HEK293T (cell line): ENCODE measurements around the gene TPRX2.

Experiments used
- CTCF ChIA-PET: fragments of 350-600 bp; formaldehyde crosslinking; extraction: SDS; loops from one replicate; lab custom pipeline; 2021; ENCODE audit warnings: antibody characterized with exemption, inconsistent platforms; lab: Yijun Ruan, JAX
- POLR2A ChIA-PET: fragments of 350-600 bp; formaldehyde crosslinking; extraction: SDS; loops from one replicate; lab custom pipeline; 2020; ENCODE audit warnings: antibody characterized with exemption, inconsistent platforms; lab: Yijun Ruan, JAX
- DNase-seq: peaks from one replicate; pipeline ENCODE4 v3.0.0; 2012; ENCODE audit warnings: mixed read lengths; ENCODE audit errors: extremely low spot score
- ARNT ChIP-seq: fragments of 450-650 bp; IDR thresholded peaks from 2 replicates; pipeline ENCODE4 v1.6.1; 2017; ENCODE audit warnings: mild to moderate bottlenecking
- BHLHE40 ChIP-seq: fragments of 450-650 bp; IDR thresholded peaks from 2 replicates; pipeline ENCODE4 v1.6.1; 2016; ENCODE audit warnings: mild to moderate bottlenecking, moderate library complexity, borderline replicate concordance
- CTBP1 ChIP-seq: fragments of 450-650 bp; IDR thresholded peaks from 2 replicates; pipeline ENCODE4 v1.6.1; 2016; ENCODE audit warnings: borderline replicate concordance
- ELF4 ChIP-seq: fragments of 450-650 bp; IDR thresholded peaks from 2 replicates; pipeline ENCODE4 v1.6.1; 2017; ENCODE audit warnings: antibody characterized with exemption
- FOXA1 ChIP-seq: fragments of 450-650 bp; IDR thresholded peaks from 2 replicates; pipeline ENCODE4 v1.6.1; 2016; ENCODE audit warnings: mild to moderate bottlenecking
- FOXK2 ChIP-seq: fragments of 450-650 bp; IDR thresholded peaks from 2 replicates; pipeline ENCODE4 v1.6.1; 2016; ENCODE audit warnings: mild to moderate bottlenecking
- FOXM1 ChIP-seq: fragments of 450-650 bp; IDR thresholded peaks from 2 replicates; pipeline ENCODE4 v1.6.1; 2017; ENCODE audit warnings: mild to moderate bottlenecking, borderline replicate concordance
- HDGF ChIP-seq: fragments of 450-650 bp; IDR thresholded peaks from 2 replicates; pipeline ENCODE4 v1.6.1; 2017; ENCODE audit warnings: antibody characterized with exemption, borderline replicate concordance
- L3MBTL2 ChIP-seq: fragments of 450-650 bp; conservative IDR thresholded peaks from 2 replicates; pipeline ENCODE4 v1.6.1; 2016; ENCODE audit warnings: mild to moderate bottlenecking
- LEF1 ChIP-seq: fragments of 450-650 bp; IDR thresholded peaks from 2 replicates; pipeline ENCODE4 v1.6.1; 2017; ENCODE audit warnings: mild to moderate bottlenecking, borderline replicate concordance
- NFRKB ChIP-seq: fragments of 450-650 bp; IDR thresholded peaks from 2 replicates; pipeline ENCODE4 v1.6.1; 2016; ENCODE audit warnings: mild to moderate bottlenecking, moderate library complexity
- PKNOX1 ChIP-seq: fragments of 450-650 bp; IDR thresholded peaks from 2 replicates; pipeline ENCODE4 v1.6.1; 2016
- SP1 ChIP-seq: fragments of 450-650 bp; IDR thresholded peaks from 2 replicates; pipeline ENCODE4 v1.6.1; 2017
- SUZ12 ChIP-seq: fragments of 450-650 bp; IDR thresholded peaks from 2 replicates; pipeline ENCODE4 v1.6.1; 2016; ENCODE audit warnings: mild to moderate bottlenecking
- TARDBP ChIP-seq: fragments of 450-650 bp; IDR thresholded peaks from 2 replicates; pipeline ENCODE4 v1.6.1; 2016
- ZNF384 ChIP-seq: fragments of 450-650 bp; IDR thresholded peaks from 2 replicates; pipeline ENCODE4 v1.6.1; 2016

TPRX2 gene

GRCh38 chr19:47839411-47839810 lies 19.6 kb upstream of the TPRX2 start:
- ChIA-PET CTCF (interaction anchor here (1.5 kb wide), 1 partner anchor 9 kb away, joined by 6 read pairs; no protein-coding TSS in a partner anchor), POLR2A (no interaction called here)
- no peak for TF ChIP-seq NFRKB
- no peak for TF ChIP-seq TARDBP
- TF ChIP-seq L3MBTL2: no peak
- no peak for TF ChIP-seq ELF4
- no peak for TF ChIP-seq FOXM1
- no peak for TF ChIP-seq BHLHE40
- no peak for TF ChIP-seq HDGF
- TF ChIP-seq FOXA1: no peak
- no peak for TF ChIP-seq SP1
- no peak for TF ChIP-seq PKNOX1
- TF ChIP-seq ZNF384: no peak
- TF ChIP-seq ARNT: no peak
- TF ChIP-seq SUZ12: no peak
- TF ChIP-seq FOXK2: no peak
- TF ChIP-seq CTBP1: no peak

GRCh38 chr19:47839913-47840312 lies 19.1 kb upstream of the TPRX2 start:
- DNase-seq: no peak
- CTCF ChIA-PET: interaction anchor here (1.5 kb wide), 1 partner anchor 9 kb away, joined by 6 read pairs; no protein-coding TSS in a partner anchor

More at GRCh38 chr19:47839411-47839810, 19.6 kb upstream of the TPRX2 start:
- no peak for DNase-seq

GRCh38 chr19:47842941-47843340 lies 16.1 kb upstream of the TPRX2 start:
- DNase-seq: no peak
- POLR2A ChIA-PET: no interaction called here
- CTCF ChIA-PET: interaction anchor here (1.0 kb wide), 1 partner anchor 20 kb away, joined by 3 read pairs; no protein-coding TSS in a partner anchor
- TF ChIP-seq NFRKB: no peak
- no peak for TF ChIP-seq FOXK2
- no peak for TF ChIP-seq ARNT
- TF ChIP-seq TARDBP: no peak
- no peak for TF ChIP-seq L3MBTL2
- no peak for TF ChIP-seq FOXA1
- TF ChIP-seq ZNF384: no peak
- no peak for TF ChIP-seq ELF4
- TF ChIP-seq PKNOX1: no peak

More at GRCh38 chr19:47839913-47840312, 19.1 kb upstream of the TPRX2 start:
- TF ChIP-seq SP1 (no peak), BHLHE40 (no peak), TARDBP (no peak), HDGF (no peak), SUZ12 (no peak), ELF4 (no peak), L3MBTL2 (no peak), LEF1 (no peak), CTBP1 (no peak)
- POLR2A ChIA-PET: no interaction called here

GRCh38 chr19:47848425-47848822 lies 10.6 kb upstream of the TPRX2 start:
- DNase-seq: no peak
- TF ChIP-seq SP1 (no peak), ELF4 (no peak), LEF1 (no peak), NFRKB (no peak), FOXA1 (no peak), FOXK2 (no peak), L3MBTL2 (no peak), CTBP1 (no peak), TARDBP (no peak), PKNOX1 (no peak), SUZ12 (no peak), FOXM1 (no peak)
- POLR2A ChIA-PET: interaction anchor here (0.7 kb wide), 1 partner anchor 33 kb away, joined by 3 read pairs; no protein-coding TSS in a partner anchor
- CTCF ChIA-PET: interaction anchor here (0.6 to 2.2 kb wide), 8 partner anchors 9 to 111 kb away, joined by 3 to 12 read pairs (median 4); no protein-coding TSS in a partner anchor

- ChIA-PET POLR2A (interaction anchor here (0.7 to 1.2 kb wide), 4 partner anchors 13 to 33 kb away, joined by 3 to 4 read pairs (median 3); no protein-coding TSS in a partner anchor), CTCF (interaction anchor here (0.6 to 2.2 kb wide), 10 partner anchors 9 to 111 kb away, joined by 3 to 12 read pairs (median 4); no protein-coding TSS in a partner anchor)
- DNase-seq: peak; percentile 58
- TF ChIP-seq FOXM1: peak; percentile 80; the same call in 1 of the 2 replicates
- TF ChIP-seq HDGF: no peak
- TF ChIP-seq L3MBTL2: 0 out of 2 replicates have a peak, but pooled peaks have one; percentile 7
- no peak for TF ChIP-seq SUZ12
- TF ChIP-seq ZNF384: peak; percentile 88
Observed at GRCh38 chr19:47848823-47849473, 10.1 kb upstream of the TPRX2 start.

- ChIA-PET CTCF (interaction anchor here (0.8 to 1.3 kb wide), 3 partner anchors 11 to 16 kb away, joined by 3 to 8 read pairs (median 4); no protein-coding TSS in a partner anchor), POLR2A (no interaction called here)
- DNase-seq: no peak
- no peak for TF ChIP-seq SP1
- no peak for TF ChIP-seq ZNF384
- no peak for TF ChIP-seq FOXM1
- TF ChIP-seq L3MBTL2: no peak
- TF ChIP-seq FOXK2: no peak
Observed at GRCh38 chr19:47853003-47853402, 6.0 kb upstream of the TPRX2 start.
